Skin epidermis (tissue), 12 donors: ENCODE measurements around the gene CDS2.
A peak's percentile ranks its signal among the peaks of the same experiment; 100 is the strongest.

Source experiments
- H3K27ac ChIP-seq, 21 experiments: fragments of 200-600 bp; sonication (generic) in 11 of 21; one replicate each; pipeline ENCODE4 v1.5.0; 2020; ENCODE audit warnings: mild to moderate bottlenecking in 3 of 21, inconsistent platforms in 2 of 21, moderate library complexity in 2 of 21
- H3K4me3 ChIP-seq, 7 experiments: fragments of 200-600 bp; sonication (generic) in 2 of 7; one replicate each; pipeline ENCODE4 v1.5.0; 2020; ENCODE audit warnings: inconsistent platforms in 2 of 7, mild to moderate bottlenecking in 2 of 7, moderate library complexity in 1 of 7

Gene CDS2

DNA sequence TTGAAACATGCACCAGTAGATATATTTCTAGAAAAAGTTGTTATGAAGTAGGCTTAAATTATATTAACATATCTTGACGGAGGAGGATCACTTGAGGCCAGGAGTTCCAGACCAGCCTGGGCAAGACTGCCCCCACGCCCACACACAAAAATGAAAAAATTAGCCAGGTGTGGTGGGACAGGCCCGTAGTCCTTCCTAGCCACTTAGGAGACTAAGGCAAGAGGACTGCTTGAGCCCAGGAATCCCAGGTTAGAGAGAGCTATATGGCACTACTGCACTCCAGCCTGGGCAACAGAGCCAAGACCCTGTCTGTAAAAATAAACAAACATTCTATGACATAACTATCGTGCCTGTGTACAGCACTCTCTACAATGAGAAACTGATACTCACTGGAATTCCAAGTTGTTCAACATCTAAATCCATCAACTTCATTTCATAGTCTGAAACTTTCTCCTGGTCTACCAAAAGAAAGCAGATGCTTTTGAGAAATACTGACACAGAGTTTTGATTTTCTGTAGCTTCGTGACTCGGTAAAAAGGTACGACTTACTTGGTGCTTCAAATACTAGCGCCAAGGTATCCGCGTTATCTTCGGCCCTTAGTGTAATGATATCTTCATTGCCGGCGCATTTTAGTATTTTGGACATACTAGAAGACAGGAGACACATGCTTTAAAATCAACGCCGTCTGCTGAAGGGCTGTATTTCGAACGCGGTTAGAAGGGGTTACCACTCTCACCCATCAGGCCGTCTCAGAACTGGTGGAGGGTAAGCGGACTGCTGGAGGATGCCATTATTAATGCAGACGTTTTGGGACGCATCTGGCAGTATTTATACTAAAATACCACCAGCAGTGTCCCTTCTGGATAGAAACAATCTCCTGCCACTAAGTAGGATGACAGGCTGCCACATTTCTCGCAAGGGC lies 8.3 kb upstream of the CDS2 start:
- Histone ChIP-seq H3K27ac (peak overlapping the region in 11 of 21 experiments; percentile 9 to 89 (median 82)), H3K4me3 (peak overlapping the region; percentile 50 to 93 (median 74))

DNA sequence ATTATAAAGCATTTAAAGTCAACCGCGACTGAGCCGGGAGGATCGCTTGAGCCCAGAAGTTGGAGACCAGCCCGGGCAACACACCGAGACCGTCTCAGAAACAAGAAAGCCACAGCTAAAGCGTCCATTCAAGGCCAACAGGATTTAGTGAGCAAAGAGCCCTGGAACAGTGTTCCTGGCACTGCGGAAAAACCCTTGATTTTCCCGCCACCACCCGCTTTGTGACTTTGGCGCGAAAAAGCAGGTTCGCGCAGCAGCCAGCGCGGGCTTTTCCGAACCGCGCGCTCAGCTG lies 7.7 kb upstream of the CDS2 start:
- peak overlapping the region; percentile 50 to 93 (median 74) for H3K4me3 ChIP-seq
- peak overlapping the region in 15 of 21 experiments; percentile 9 to 89 (median 81) for H3K27ac ChIP-seq

DNA sequence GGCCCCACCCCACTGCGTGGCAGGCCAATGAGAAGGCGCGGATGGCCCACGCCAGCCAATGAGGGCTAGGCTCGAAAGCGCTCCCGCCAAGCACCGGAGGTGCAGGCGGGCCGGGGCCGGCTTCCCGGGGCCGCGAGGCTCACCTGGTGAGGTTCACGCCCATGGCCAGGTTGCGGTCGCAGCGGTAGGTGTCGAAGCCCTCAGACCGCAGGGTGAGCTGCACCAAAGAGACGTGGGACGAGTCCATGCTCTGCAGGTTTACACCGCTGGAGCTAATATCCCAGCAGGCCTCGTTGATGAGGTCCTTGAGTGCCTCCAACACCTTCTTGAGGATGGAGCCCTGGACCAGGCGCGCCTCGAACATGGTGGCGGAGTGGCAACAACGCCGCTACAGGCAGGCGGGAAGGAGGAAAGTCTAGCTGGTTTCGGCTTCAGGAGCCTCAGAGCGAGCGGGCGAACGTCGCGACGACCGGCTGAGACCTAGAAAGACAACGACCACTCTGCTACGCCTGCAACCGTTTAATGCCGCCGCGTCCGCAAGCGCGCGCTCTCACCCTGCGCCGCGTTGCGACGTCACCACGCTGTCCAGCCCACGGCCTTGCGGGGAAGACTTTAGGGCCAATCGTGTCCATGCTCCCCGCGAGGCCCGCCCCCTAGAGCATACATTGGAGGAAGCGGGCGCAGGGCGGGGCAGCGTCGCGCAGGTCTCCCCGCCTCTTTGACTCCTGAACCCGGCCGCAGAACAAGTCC lies 7.2 kb upstream of the CDS2 start, which contains the start of gene PCNA:
TSS of gene PCNA (minus strand) at position 524 of the 750 bp plus-strand sequence. CDS start at position 364, 160 bp downstream.
- Histone ChIP-seq H3K4me3 (peak within 1 kb of the TSS; percentile 50 to 93 (median 74)), H3K27ac (peak within 1 kb of the TSS in 20 of 21 experiments; percentile 63 to 90 (median 82))

DNA sequence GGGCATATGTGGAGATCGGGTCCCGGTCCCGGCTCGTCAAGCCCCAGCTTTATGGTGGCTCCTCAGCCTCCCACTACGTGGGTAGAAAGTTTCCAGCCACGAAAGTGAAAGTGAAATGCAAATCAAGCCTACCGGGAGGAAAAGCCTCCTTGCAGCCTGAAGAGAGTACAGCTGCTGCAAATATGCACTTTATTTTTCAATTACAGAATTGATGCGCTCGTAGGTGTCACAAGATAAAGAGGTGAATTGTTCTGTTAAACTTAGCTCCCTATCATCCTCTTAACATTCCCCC lies 6.7 kb upstream of the CDS2 start:
- peak overlapping the region; percentile 50 to 93 (median 74) for H3K4me3 ChIP-seq
- H3K27ac ChIP-seq, result peak overlapping the region in 20 of 21 experiments; percentile 62 to 90 (median 80)

DNA sequence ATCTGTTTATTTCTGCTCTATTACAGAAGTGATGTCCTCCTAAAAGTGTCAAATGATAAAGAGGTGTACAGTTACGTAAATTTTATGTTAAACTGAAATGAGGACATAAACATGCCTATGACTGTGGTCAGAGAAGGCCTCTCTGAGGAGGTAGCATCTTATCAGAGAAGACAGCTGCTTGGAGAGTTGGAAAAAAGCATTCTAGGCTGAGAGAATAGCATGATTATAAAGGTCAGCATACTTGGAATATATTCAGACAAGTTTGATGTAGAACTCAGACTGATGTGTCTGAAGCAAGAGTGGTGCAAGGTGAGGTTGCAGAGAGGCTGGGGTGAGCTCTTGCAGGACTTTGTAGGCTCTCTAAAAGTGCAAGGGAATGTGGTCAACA lies 3.9 kb upstream of the CDS2 start:
- Histone ChIP-seq H3K27ac (no peak overlapping the region), H3K4me3 (no peak overlapping the region)

DNA sequence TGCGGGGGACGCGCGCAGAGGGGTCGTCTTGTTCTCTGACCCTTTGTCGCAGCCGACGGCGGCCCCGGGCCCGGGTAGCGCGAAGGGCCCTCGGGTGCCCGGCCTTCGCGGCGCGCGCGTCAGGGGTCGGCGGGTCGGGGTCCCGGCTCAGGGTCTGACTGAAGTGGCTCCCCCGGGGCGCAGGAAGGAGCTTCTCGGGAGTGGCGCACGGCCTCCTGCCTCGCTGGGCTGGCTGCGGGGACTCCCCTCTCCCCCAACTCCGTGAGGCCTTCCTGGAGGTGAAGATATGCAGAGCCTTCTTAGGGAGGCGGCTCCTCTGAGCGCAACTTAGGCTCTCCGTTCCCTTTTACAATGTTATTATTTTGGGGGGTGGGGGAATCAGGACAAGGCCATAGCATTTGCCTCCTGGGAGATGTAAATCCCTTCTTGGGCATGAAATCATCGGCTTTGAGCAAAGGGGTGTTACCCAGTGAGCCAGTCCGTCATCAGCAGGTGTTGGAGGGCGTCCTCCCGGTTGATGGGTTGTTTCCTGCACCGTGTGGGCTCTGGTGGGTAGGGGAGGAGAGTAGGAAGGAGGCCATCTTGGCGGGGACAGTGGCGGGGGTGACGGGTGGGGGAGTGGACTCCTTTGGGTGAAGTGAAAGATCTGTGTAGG lies 523 bp downstream of the CDS2 start:
- peak overlapping the region; percentile 68 to 97 (median 96) for H3K4me3 ChIP-seq
- H3K27ac ChIP-seq, result peak overlapping the region; percentile 74 to 98 (median 93)

DNA sequence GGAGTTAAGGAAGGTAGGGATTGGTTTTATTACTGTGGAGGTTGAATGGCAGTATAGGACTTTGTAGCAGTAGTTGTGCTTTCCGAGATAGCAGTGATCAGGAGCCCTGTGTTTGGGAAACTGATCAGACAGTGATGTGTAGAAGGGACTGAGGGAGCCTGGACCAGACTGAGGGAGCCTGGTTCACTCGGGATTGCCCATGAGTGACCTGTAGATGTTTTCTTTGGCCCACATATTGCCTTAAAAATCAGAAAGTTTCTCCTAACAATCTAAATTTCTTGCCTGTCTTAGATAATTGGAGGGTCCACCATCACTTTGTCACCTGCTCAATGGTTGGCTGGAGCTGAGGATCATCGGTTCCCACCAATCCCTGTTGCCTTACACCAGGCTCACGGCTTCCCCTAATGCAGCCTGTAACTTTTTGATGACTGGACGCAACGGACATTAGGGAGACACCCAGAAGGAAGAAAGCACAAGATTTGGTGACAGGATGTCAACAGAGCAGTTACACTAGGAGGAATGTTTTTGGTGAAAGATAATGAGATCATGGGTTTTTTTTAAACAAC lies 1.1 kb downstream of the CDS2 start:
- peak overlapping the region in 17 of 21 experiments; percentile 77 to 98 (median 94) for H3K27ac ChIP-seq
- H3K4me3 ChIP-seq, result peak overlapping the region; percentile 68 to 97 (median 96)

DNA sequence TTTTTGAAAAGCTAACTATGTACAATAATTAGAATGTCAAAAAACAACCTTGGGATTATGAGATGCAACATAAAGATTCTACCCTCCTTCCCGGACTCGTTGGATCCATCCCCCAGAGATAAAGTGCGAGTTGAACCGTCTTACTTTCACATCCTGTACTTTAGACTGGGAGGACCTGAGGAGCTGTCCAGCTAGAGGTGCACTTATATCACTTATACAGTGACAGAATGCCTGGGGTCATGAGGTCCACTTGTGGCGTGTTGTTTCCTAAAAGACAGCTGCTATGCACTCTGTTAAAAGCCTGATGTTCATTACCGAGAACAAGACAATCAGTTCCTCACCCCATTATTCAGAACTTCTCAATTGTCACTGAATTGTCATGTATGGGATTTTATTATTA lies 2.1 kb downstream of the CDS2 start:
- Histone ChIP-seq H3K27ac (peak overlapping the region in 3 of 21 experiments; percentile 6 to 93 (median 48)), H3K4me3 (no peak overlapping the region)

DNA sequence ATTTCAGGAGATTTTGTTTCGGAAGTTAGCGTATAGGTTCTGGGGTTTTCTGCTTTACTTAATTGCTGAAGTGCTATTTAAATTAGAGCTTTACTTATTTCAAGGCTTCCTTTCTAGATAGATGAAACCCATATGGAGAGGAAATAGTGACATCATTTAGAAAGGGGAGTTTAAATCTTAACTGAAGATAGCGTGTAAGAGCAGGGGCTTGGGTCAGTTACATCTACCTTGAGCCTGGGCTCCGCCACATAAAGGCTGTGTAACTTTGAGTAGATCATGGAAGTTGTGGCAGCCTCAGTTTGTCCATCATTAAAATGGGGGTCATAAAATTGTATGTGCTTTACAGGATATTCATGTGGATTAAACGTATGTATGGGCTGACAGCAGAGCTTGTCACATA lies 4.7 kb downstream of the CDS2 start:
- Histone ChIP-seq H3K4me3 (no peak overlapping the region), H3K27ac (peak overlapping the region in 2 of 21 experiments; percentile 11 to 29)

DNA sequence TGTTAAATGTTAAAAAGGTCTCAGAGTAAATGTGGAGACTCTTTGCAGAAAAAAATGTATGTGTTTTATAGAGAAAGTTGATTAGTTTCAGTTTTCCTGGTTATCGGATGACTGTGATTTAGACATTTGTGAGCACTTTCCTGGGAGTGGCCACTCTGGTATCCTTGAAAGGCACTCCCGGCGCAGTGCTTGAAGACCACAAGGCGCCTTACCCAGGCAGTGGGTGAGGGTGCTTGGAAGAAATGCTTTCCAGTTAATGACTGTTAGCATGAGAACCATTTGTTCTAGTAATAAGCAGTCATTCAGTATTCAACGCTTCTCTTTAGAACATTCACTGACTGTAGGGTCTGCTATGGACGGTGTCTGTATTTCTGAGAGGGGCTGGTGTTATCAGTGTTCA lies 7.2 kb downstream of the CDS2 start:
- H3K4me3 ChIP-seq, result no peak overlapping the region
- no peak overlapping the region for H3K27ac ChIP-seq

DNA sequence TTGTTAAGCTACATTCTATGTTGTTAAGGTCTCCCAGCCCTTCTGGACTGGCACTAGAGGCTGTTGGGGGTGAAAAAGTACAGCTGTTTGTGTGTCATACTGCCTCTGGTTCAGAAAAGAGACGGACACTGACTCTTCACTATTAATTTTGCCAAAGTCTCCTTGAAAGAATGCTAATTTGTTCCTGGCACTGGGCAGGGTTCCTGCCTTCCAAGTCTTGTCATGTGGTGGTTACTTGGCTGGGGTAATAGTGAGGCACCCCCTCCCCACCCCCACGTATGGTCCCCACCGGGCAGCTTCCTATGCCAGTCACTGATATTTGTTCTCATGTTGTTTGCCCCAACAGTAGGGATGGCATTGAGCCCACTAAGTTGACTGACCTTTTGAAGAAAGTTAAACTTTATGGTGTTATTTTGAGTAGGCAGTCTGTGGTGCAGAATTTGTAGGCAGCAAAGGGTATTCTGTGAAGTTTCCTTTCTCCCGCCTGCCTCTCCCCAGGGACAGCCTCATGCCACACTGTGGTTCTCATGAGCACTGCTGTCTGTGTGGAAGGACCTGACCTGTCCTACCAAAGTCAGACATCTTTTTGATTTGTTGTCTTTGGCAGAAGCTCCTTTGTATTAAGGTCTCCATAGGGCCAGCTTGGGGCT lies 8.7 kb downstream of the CDS2 start:
- no peak overlapping the region for H3K4me3 ChIP-seq
- peak overlapping the region in 3 of 21 experiments; percentile 0 to 34 (median 15) for H3K27ac ChIP-seq

DNA sequence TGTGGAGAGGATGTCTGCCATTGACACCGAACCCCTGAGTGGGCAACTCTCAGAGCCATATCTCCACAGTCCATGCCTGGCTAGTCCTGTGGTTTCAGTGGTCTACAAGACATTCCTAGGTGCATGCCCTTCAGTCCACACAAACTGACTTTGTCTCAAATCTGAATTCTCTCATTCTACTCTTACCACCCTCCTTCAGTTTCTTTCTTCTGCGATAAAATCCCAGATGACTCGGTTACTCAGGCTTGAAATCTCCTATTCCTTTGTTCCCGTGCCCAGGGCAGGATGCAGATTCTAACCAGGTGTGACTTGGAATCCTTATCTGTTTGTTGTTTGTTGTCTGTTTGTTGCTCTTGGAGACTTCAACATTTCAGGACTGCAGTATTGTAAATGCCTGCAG lies 9.3 kb downstream of the CDS2 start:
- no peak overlapping the region for H3K4me3 ChIP-seq
- peak overlapping the region in 2 of 21 experiments; percentile 15 to 34 for H3K27ac ChIP-seq

DNA sequence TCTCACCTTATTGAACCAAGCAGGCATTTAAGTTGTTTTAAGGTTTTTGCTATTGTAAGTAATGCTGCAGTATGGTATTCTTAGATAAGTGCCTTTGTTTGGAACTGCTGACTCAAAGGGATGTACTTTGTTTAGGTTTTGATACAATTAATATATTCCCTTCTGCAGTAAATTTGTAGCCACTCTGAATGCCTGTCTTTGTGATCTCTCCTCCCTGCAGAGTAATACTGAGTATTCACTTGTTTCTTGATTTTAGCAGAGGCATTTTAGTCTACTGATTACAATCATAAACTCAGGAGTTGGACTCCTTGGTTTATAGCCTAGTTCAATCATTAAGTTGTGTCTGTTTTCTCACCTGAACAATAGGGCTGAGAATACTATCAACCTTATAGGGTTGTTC lies 13.4 kb downstream of the CDS2 start:
- no peak overlapping the region for H3K27ac ChIP-seq

DNA sequence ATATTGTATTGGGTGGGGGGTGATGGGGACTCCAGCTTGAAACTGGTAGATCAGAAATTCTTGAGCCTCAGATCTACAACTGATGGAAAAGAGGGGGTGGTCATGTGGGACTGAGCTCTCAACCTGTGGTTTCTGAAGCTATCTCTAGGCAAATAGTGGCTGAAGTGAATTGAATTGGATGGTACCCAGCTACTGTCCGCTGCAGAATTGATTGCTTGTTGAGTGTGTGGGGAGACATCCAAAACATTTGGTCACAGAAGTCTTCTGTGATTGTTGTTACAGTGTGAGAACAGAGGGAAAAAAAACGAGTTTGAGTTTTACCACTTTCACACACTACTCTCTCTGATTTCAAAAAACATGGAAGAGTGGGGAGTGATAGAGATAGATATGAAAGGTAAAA lies 14.8 kb downstream of the CDS2 start:
- H3K4me3 ChIP-seq, result no peak overlapping the region
- H3K27ac ChIP-seq, result no peak overlapping the region

More for the DNA sequence above, 13.4 kb downstream of the CDS2 start:
- H3K4me3 ChIP-seq, result no peak overlapping the region

DNA sequence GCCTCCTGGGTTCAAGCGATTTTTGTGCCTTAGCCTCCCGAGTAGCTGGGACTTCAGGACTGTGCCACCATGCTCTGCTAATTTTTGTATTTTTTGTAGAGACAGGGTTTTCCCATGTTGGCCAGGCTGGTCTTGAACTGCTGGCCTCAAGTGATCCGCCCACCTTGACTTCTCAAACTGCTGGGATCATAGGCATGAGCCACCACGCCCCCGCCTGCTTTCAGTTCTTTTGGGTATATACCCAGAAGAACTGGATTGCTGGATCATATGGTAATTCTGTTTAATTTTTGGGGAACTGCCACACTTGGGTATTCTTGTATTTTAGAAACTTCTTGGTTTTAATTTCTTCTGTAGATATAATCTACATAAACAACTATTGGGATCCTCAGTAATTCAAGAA lies 17.0 kb downstream of the CDS2 start:
- no peak overlapping the region for H3K27ac ChIP-seq
- H3K4me3 ChIP-seq, result no peak overlapping the region

DNA sequence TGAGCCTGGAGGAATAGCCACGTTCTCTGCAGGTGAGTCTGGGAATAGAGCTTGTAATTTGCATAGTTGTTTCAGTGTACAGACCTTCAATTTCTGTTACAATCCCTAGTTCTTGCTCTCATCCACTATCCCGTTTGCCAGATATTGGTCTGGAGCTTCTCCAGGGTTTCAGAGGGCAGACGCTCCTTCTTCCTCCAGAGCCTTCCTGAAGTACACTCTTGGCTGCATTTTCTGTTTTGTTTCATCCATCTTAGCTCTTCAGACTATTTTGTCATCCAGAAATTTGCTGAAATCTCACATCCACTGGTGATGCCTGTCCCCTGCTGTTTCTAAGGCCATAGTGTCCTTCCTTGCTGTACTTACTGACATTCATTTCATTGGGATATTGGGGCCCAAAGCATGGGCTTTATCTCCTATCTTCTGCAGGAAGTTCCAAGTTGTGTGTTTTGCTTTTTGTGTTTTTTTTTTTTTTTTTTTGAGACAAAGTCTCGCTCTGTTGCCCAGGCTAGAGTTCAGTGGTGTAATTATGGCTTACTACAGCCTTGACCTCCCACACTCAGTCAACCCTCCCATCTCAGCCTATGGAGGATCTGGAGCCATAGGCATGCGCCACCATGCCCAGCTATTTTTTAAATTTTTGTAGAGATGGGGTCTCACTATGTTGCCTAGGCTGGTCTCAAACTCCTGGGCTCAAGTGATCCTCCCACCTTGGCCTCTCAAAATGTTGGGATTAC lies 18.7 kb downstream of the CDS2 start:
- Histone ChIP-seq H3K4me3 (no peak overlapping the region), H3K27ac (no peak overlapping the region)

DNA sequence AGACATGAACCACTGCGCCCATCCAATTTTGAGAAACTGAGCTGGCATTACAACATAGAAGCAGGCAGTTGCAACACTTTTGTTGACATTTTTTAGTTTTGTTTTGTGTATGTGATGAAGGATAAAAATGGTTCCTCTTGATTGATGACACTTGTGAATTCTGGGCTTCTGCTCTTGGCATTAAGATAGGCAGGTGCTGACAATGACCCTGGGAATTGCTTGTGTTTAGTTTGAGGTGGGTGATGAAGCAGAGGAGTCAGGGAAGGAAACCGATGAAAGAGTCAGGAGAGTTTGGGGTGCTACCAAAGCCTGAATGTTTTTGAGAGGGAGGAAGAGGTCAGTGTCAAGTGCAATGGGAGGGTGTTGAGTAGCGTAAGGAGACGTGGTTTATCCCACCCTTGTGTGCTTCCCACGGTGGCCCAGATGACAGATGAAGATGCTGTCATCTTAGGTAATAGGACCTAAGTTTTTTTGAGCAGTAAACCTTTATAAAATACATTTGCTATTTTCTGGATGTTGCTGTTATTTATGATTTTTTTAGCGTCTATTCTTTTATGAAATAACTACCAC lies 19.4 kb downstream of the CDS2 start:
- Histone ChIP-seq H3K4me3 (no peak overlapping the region), H3K27ac (no peak overlapping the region)

DNA sequence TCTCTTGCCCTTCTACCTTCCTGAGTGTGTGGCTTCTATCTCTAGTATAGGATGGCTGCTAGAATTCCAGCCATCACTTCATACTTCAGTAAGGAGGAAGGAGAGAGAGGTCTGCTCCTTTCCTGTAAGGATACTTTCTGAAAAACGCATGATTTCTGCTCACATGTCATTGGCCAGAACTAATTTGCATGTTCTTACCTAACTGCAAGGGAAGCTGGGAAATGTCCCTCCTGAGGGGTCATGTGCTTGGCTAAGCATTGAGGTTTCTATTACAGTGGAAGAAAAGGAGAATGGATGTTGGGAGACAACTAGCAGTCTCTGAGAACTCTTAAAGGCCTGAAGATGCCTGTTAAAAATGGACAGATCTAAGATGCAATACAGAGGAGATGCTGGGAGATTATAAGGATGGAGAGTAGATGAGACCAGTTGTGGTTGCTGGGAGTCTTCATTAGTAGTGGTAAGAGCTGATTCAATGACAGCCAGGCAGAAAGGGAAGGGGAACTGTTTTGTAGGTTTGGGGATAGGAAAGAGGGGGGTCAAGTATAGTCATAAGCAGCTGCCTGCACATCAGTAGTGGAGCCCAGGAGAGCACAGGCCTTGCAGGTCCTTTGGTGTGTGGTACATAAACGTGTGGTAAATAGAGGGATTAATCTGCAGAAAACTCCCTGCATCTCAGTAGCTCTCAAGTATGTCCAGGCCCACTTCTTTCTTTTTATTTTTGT lies 20.2 kb downstream of the CDS2 start:
- H3K27ac ChIP-seq, result no peak overlapping the region
- H3K4me3 ChIP-seq, result no peak overlapping the region
